Endothelial cell (in vitro differentiated cells): Measurements from ENCODE around the gene ALK. TPM values are rescaled to one million over a fixed set of nuclear protein-coding genes. Genes with fewer than 3 reads are reported as not detected.

Experiments used
- DNase-seq: peaks from one replicate; pipeline ENCODE4 v3.0.0; 2021; ENCODE audit warnings: low spot score
- H3K27ac Mint-ChIP-seq: one replicate; pipeline ENCODE4 v1.8.0; 2021; ENCODE audit warnings: mixed read lengths, inconsistent platforms; ENCODE audit not compliant: unreplicated experiment
- H3K27me3 Mint-ChIP-seq: one replicate; pipeline ENCODE4 v1.8.0; 2021; ENCODE audit warnings: mild to moderate bottlenecking, moderate library complexity, mixed read lengths, inconsistent platforms; ENCODE audit not compliant: unreplicated experiment
- H3K36me3 Mint-ChIP-seq: one replicate; pipeline ENCODE4 v1.8.0; 2021; ENCODE audit warnings: mild to moderate bottlenecking, low read depth, mixed read lengths, inconsistent platforms; ENCODE audit not compliant: unreplicated experiment
- H3K4me1 Mint-ChIP-seq: one replicate; pipeline ENCODE4 v1.8.0; 2021; ENCODE audit warnings: mild to moderate bottlenecking, mixed read lengths, inconsistent platforms; ENCODE audit not compliant: unreplicated experiment
- H3K4me3 Mint-ChIP-seq: one replicate; pipeline ENCODE4 v1.8.0; 2021; ENCODE audit warnings: mild to moderate bottlenecking, mixed read lengths, inconsistent platforms; ENCODE audit not compliant: unreplicated experiment
- H3K9me3 Mint-ChIP-seq: one replicate; pipeline ENCODE4 v1.8.0; 2021; ENCODE audit warnings: mixed read lengths, inconsistent platforms; ENCODE audit not compliant: unreplicated experiment
- total RNA-seq: library from RNA; stranded (reverse); fragmentation: NEBNext Ultra II Directional; extraction: Animal tissue kit (Norgen Biotek cat#: 25700); gene quantifications from one replicate; pipeline ENCODE4 v1.2.1, GENCODE V29; 2021; ENCODE audit not compliant: unreplicated experiment
- TF ChIP-seq, protein P1 (sequence below): fragments of 200-600 bp; sonication (generic); IDR thresholded peaks from one replicate; pipeline ENCODE4 v1.5.0; 2021; ENCODE audit warnings: antibody characterized with exemption; ENCODE audit not compliant: unreplicated experiment

The ALK gene
- total RNA-seq, 1 donor from 2014 or later: 0.05 TPM

DNA sequence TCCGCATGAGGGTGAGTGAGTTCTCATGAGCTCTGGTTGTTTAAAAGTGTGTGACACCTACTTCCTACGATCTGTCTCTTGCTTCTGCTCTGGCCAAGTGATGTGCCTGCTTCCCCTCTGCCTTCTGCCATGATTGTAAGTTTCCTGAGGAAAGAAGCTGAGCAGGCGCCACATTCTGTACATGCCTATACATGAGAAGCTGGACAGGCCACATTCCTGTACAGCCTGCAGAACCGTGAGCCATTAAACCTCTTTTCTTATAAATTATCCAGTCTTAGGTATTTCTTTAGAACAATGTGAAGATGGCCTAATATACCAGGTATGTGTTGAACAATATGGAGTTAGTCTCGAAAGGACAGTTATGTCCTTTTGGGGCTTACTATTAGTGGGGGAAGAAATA lies 281.0 kb downstream of the ALK start:
- Mint-ChIP-seq H3K27me3 (no peaks in the 10 kb centered on the region), H3K27ac (no peak overlapping the region), H3K4me1 (no peaks in the 10 kb centered on the region), H3K4me3 (no peak overlapping the region), H3K36me3 (no peaks in the 10 kb centered on the region), H3K9me3 (no peaks in the 10 kb centered on the region)
- no peak for DNase-seq
- TF ChIP-seq, protein P1, sequence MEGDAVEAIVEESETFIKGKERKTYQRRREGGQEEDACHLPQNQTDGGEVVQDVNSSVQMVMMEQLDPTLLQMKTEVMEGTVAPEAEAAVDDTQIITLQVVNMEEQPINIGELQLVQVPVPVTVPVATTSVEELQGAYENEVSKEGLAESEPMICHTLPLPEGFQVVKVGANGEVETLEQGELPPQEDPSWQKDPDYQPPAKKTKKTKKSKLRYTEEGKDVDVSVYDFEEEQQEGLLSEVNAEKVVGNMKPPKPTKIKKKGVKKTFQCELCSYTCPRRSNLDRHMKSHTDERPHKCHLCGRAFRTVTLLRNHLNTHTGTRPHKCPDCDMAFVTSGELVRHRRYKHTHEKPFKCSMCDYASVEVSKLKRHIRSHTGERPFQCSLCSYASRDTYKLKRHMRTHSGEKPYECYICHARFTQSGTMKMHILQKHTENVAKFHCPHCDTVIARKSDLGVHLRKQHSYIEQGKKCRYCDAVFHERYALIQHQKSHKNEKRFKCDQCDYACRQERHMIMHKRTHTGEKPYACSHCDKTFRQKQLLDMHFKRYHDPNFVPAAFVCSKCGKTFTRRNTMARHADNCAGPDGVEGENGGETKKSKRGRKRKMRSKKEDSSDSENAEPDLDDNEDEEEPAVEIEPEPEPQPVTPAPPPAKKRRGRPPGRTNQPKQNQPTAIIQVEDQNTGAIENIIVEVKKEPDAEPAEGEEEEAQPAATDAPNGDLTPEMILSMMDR: no peak

DNA sequence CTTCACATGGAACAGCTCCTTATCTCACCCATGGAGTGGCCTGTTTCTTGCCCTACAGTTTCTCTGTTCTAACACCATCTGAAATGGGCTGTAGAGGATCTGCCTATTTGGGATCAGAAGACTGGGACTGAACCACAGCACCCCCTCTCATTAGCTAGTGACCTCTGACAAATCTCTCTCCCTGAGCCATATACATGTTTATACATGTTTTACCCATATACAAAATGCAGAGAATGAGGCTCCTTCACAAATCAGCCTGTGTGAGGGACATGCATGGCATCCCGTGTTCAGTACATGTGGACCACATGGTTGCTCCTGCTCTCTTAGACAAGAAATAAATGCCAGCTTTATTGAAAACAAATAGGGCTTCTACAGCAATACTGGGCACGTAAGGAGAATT lies 282.7 kb downstream of the ALK start:
- Mint-ChIP-seq H3K36me3 (no peaks in the 10 kb centered on the region), H3K27ac (no peak overlapping the region), H3K4me1 (no peaks in the 10 kb centered on the region), H3K4me3 (no peak overlapping the region), H3K27me3 (no peaks in the 10 kb centered on the region), H3K9me3 (no peaks in the 10 kb centered on the region)
- DNase-seq: no peak
- TF ChIP-seq, protein P1: no peak

DNA sequence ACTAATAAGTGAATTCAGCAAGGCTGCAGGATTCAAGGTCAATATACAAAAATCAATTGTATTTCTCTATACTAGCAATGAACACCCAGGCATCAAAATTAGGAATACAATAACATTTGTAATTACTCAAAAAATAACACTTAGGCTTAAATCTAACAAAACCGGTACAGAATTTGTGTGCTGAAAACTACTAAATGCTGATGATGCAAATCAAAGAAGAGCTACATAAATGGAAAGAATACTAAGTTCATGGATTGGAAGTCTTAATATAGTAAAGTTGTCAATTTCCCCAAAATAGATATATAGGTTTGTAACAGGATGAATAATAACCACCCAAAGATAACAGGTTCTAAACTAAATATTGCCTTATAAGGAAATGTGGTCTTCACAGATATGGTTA lies 286.5 kb downstream of the ALK start:
- TF ChIP-seq, protein P1: no peak
- no peaks in the 10 kb centered on the region for H3K36me3 Mint-ChIP-seq
- H3K27me3 Mint-ChIP-seq: no peaks in the 10 kb centered on the region
- DNase-seq: no peak
- H3K9me3 Mint-ChIP-seq: no peaks in the 10 kb centered on the region
- no peak overlapping the region for H3K4me3 Mint-ChIP-seq
- H3K4me1 Mint-ChIP-seq: no peaks in the 10 kb centered on the region
- H3K27ac Mint-ChIP-seq: no peak overlapping the region

DNA sequence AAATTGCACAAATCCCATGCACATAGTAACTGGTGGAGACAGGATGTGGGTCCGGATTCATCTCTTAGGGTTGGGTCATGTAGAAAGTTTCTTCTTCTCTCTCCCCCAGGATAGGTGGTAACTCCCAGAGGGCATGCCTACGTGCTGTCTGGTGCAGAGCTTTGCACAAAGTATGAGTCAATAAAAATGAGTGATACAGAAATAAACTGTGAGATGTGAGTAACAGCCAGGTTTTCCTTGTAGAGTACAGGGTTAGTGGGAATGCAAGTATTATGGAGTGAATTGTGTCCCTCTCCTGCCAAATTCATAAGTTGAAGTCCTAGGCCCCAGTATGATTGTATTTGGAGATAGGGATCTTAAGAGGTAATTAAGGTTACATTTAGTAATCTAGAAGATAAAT lies 289.4 kb downstream of the ALK start:
- H3K9me3 Mint-ChIP-seq: no peaks in the 10 kb centered on the region
- H3K27me3 Mint-ChIP-seq: no peaks in the 10 kb centered on the region
- peaks cover 7% of the 10 kb centered on the region for H3K4me1 Mint-ChIP-seq
- no peak overlapping the region for H3K4me3 Mint-ChIP-seq
- no peaks in the 10 kb centered on the region for H3K36me3 Mint-ChIP-seq
- H3K27ac Mint-ChIP-seq: no peak overlapping the region
- TF ChIP-seq, protein P1: no peak
- DNase-seq: no peak

DNA sequence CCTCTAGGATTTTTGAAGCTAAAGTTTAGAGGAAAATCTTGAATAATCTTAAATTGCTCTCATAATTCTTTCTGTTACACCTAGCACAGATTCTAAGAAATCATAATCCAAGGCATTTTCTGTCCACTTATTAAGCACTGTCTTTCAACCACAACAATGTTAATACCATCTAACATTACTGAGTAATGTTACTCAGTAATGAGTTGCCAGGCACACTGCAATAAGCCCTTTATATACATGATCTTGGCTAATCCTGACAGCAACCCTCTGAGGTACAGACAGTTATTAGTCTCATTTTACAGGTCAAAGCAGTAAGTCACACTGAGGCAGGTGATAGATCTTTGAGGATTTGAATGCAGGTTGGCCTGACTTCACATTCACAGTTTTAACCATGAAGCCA lies 291.9 kb downstream of the ALK start:
- Mint-ChIP-seq H3K27me3 (no peaks in the 10 kb centered on the region), H3K27ac (no peak overlapping the region), H3K9me3 (no peaks in the 10 kb centered on the region), H3K4me3 (no peak overlapping the region), H3K4me1 (peaks cover 7% of the 10 kb centered on the region), H3K36me3 (no peaks in the 10 kb centered on the region)
- TF ChIP-seq, protein P1: no peak
- DNase-seq: no peak
